Gastrocnemius medialis (tissue), 4 donors: ENCODE data around the gene CPT2. TPM values are rescaled to one million over a fixed set of nuclear protein-coding genes. Genes with fewer than 3 reads are reported as not detected.

Experiments used
- ATAC-seq, 2 donors: fragments of 150-250 bp; one replicate each; pipeline ENCODE4 v1.9.1; 2016
- DNase-seq, 2 donors: peaks; one replicate each; pipeline ENCODE4 v3.0.0-alpha.2; 2019
- H3K27ac ChIP-seq, 4 donors: fragments of 200-600 bp; sonication (generic); 1 replicate in 1 of 4; 2 replicates in 3 of 4; pipeline ENCODE4 v1.5.1; 2016 to 2018; ENCODE audit warnings: mild to moderate bottlenecking in 2 of 4, moderate library complexity in 1 of 4
- H3K27me3 ChIP-seq, 3 donors: fragments of 200-600 bp; sonication (generic) in 2 of 3; 1 replicate in 1 of 3; 2 replicates in 2 of 3; pipeline versions ENCODE4 v1.5.1 to v1.6.0; 2016 to 2019; ENCODE audit warnings: mild to moderate bottlenecking in 1 of 3, moderate library complexity in 1 of 3
- H3K36me3 ChIP-seq, 2 donors: fragments of 200-600 bp; sonication (generic) in 1 of 2; one replicate each; pipeline ENCODE4 v1.5.1; 2017 to 2018
- H3K4me1 ChIP-seq, 2 donors: fragments of 200-600 bp; sonication (generic) in 1 of 2; one replicate each; pipeline ENCODE4 v1.5.1; 2016 to 2017; ENCODE audit warnings: mild to moderate bottlenecking in 2 of 2
- H3K4me3 ChIP-seq, 4 donors: fragments of 200-600 bp; sonication (generic) in 3 of 4; 1 replicate in 1 of 4; 2 replicates in 3 of 4; pipeline ENCODE4 v1.5.1; 2016 to 2019; ENCODE audit warnings: mild to moderate bottlenecking in 2 of 4
- H3K9me3 ChIP-seq, 3 donors: fragments of 200-600 bp; sonication (generic) in 2 of 3; 1 replicate in 1 of 3; 2 replicates in 2 of 3; pipeline ENCODE4 v1.5.1; 2016 to 2019
- POLR2A ChIP-seq, 2 donors: fragments of 450-650 bp; IDR thresholded peaks; one replicate each; pipeline ENCODE4 v1.6.1; 2017; ENCODE audit warnings: antibody characterized with exemption in 2 of 2, mild to moderate bottlenecking in 2 of 2, moderate library complexity in 2 of 2
- in situ Hi-C, 4 donors: fragments of 200-750 bp; cut with MboI; loops; one replicate each; pipeline versions ENCODE4 v1.15.0 to v1.8.0; 2017; ENCODE audit warnings: low sequenced_read_pairs in 4 of 4
- intact Hi-C: fragments of 100-400 bp; cut with DNase I; formaldehyde crosslinking; loops from one replicate; pipeline ENCODE4 v1.15.1; 2023; ENCODE audit warnings: low total_unique reads
- total RNA-seq, 4 donors: library from RNA; depleted of rRNA; stranded (reverse); fragments of >200 nt; gene quantifications; one replicate each; pipeline versions ENCODE4 v1.1.0 to v1.2.3, GENCODE V29; 2016
- TF ChIP-seq, protein P1 (sequence below), 5 experiments: fragments of 450-650 bp in 3 of 5; fragments of 200-600 bp in 2 of 5; sonication (generic) in 2 of 5; IDR thresholded peaks in 4 of 5; conservative IDR thresholded peaks in 1 of 5; 1 replicate in 4 of 5; 2 replicates in 1 of 5; pipeline ENCODE4 v1.5.1; 2016 to 2019; ENCODE audit warnings: antibody characterized with exemption in 5 of 5, mild to moderate bottlenecking in 3 of 5, moderate library complexity in 3 of 5

CPT2 gene
- total RNA-seq, 4 donors from 2014 or later = 13.3 to 30.6 (median 26.6) TPM

GRCh38 chr1:53214376-53214940 lies 17.8 kb downstream of the CPT2 start:
- intact Hi-C loops = no loop called here
- no peak overlapping the region for H3K4me3 ChIP-seq
- ATAC-seq (no peak), DNase-seq (no peak)
- peaks cover 0 to 85% of the 10 kb centered on the region in 2 donors for H3K36me3 ChIP-seq
- H3K27me3 ChIP-seq = no peaks in the 10 kb centered on the region
- H3K27ac ChIP-seq = no peak overlapping the region
- peaks cover 4 to 5% of the 10 kb centered on the region in 2 donors for H3K4me1 ChIP-seq
- H3K9me3 ChIP-seq = no peaks in the 10 kb centered on the region
- in situ Hi-C loops = no loop called here
- no peak for TF ChIP-seq POLR2A (IDR thresholded peaks at IDR 0.05)
- TF ChIP-seq, protein P1, sequence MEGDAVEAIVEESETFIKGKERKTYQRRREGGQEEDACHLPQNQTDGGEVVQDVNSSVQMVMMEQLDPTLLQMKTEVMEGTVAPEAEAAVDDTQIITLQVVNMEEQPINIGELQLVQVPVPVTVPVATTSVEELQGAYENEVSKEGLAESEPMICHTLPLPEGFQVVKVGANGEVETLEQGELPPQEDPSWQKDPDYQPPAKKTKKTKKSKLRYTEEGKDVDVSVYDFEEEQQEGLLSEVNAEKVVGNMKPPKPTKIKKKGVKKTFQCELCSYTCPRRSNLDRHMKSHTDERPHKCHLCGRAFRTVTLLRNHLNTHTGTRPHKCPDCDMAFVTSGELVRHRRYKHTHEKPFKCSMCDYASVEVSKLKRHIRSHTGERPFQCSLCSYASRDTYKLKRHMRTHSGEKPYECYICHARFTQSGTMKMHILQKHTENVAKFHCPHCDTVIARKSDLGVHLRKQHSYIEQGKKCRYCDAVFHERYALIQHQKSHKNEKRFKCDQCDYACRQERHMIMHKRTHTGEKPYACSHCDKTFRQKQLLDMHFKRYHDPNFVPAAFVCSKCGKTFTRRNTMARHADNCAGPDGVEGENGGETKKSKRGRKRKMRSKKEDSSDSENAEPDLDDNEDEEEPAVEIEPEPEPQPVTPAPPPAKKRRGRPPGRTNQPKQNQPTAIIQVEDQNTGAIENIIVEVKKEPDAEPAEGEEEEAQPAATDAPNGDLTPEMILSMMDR (IDR thresholded peaks at IDR 0.05 in 4 of 5, conservative IDR thresholded peaks at IDR 0.05 in 1 of 5) = no peak

- Histone ChIP-seq H3K9me3 (no peaks in the 10 kb centered on the region), H3K4me1 (peaks cover 13 to 15% of the 10 kb centered on the region in 2 donors), H3K36me3 (peaks cover 0 to 50% of the 10 kb centered on the region in 2 donors), H3K4me3 (no peak overlapping the region), H3K27ac (no peak overlapping the region), H3K27me3 (no peaks in the 10 kb centered on the region)
- TF ChIP-seq, protein P1 (IDR thresholded peaks at IDR 0.05 in 4 of 5, conservative IDR thresholded peaks at IDR 0.05 in 1 of 5) = no peak
- TF ChIP-seq POLR2A (IDR thresholded peaks at IDR 0.05) = no peak
- in situ Hi-C loops = no loop called here
- intact Hi-C loops = no loop called here
- DNase-seq (no peak), ATAC-seq (no peak)
Measured at GRCh38 chr1:53218201-53218600, 21.6 kb downstream of the CPT2 start.

GRCh38 chr1:53219711-53220110 lies 23.1 kb downstream of the CPT2 start:
- no peak for TF ChIP-seq POLR2A (IDR thresholded peaks at IDR 0.05)
- intact Hi-C loops (loop anchor here (1.0 kb wide), 2 partner anchors 19 to 23 kb away; partner anchors contain the start of genes CPT2 and MAGOH), in situ Hi-C loops (no loop called here)
- ATAC-seq = no peak
- H3K4me3 ChIP-seq = peak overlapping the region; percentile 80 to 89 (median 86)
- H3K27me3 ChIP-seq = no peaks in the 10 kb centered on the region
- DNase-seq = no peak
- H3K9me3 ChIP-seq = no peaks in the 10 kb centered on the region
- peaks cover 0 to 35% of the 10 kb centered on the region in 2 donors for H3K36me3 ChIP-seq
- peak overlapping the region; percentile 94 to 98 (median 96) for H3K27ac ChIP-seq
- H3K4me1 ChIP-seq = peaks cover 13 to 15% of the 10 kb centered on the region in 2 donors

- Histone ChIP-seq H3K4me1 (peaks cover 13 to 15% of the 10 kb centered on the region in 2 donors), H3K4me3 (peak within 1 kb of the TSS; percentile 80 to 89 (median 86)), H3K27ac (peak within 1 kb of the TSS; percentile 94 to 98 (median 96)), H3K27me3 (no peaks in the 10 kb centered on the region), H3K36me3 (peaks cover 0 to 28% of the 10 kb centered on the region in 2 donors), H3K9me3 (no peaks in the 10 kb centered on the region)
- in situ Hi-C loops (no loop called here), intact Hi-C loops (loop anchor here (1.0 kb wide), 2 partner anchors 18 to 24 kb away; partner anchors contain the start of genes CPT2 and MAGOH)
- ATAC-seq = peak; percentile 97 to 98
- peak; percentile 83 to 91 for DNase-seq
- TF ChIP-seq, protein P1 (IDR thresholded peaks at IDR 0.05 in 4 of 5, conservative IDR thresholded peaks at IDR 0.05 in 1 of 5) = no peak
- peak; percentile 80 to 85 for TF ChIP-seq POLR2A (IDR thresholded peaks at IDR 0.05)
Measured at GRCh38 chr1:53220171-53220961, 23.7 kb downstream of the CPT2 start, which contains the start of gene CZIB. TSS of gene CZIB (minus strand) at chr1:53220634. CDS start at chr1:53220575, 59 bp downstream.

DNA sequence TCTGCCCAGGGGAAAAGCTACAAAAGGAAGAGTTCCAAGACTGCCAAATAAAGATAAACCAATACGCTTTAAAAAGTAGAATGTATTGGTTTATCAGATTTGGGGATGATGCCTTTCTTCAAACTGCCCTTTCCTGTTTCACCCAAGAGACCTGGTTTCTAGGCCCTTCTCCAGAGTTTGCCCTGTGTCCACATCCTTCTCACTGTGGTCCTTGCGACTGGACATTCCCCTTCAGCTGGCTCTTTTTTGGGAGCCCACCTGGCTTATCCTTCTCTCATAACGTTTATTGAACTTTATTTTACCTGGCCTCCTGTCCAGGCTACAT lies 24.3 kb downstream of the CPT2 start:
- Histone ChIP-seq H3K36me3 (peaks cover 0 to 23% of the 10 kb centered on the region in 2 donors), H3K27me3 (no peaks in the 10 kb centered on the region), H3K27ac (peak overlapping the region; percentile 94 to 98 (median 96)), H3K4me3 (peak overlapping the region; percentile 80 to 89 (median 86)), H3K4me1 (peaks cover 13 to 15% of the 10 kb centered on the region in 2 donors), H3K9me3 (no peaks in the 10 kb centered on the region)
- no peak for DNase-seq
- intact Hi-C loops = loop anchor here (1.0 kb wide), 2 partner anchors 17 to 25 kb away; partner anchors contain the start of genes CPT2 and MAGOH
- no peak for ATAC-seq
- TF ChIP-seq, protein P1 (IDR thresholded peaks at IDR 0.05 in 4 of 5, conservative IDR thresholded peaks at IDR 0.05 in 1 of 5) = no peak
- TF ChIP-seq POLR2A (IDR thresholded peaks at IDR 0.05) = no peak
- in situ Hi-C loops = no loop called here
